ENCODE data around the gene PLA2G3.

GRCh38 chr22:31119026-31119717 lies 21.1 kb downstream of the PLA2G3 start:
- no peak for TF ChIP-seq REST (IDR thresholded peaks at IDR 0.05)
- no peak for TF ChIP-seq POLR2A (IDR thresholded peaks at IDR 0.05; ENCODE audit: low read length)
- TF ChIP-seq EHMT2 (IDR thresholded peaks at IDR 0.05; ENCODE audit: low read depth): no peak
- no peak for TF ChIP-seq CTCF (IDR thresholded peaks at IDR 0.05)
- TF ChIP-seq POLR2AphosphoS2 (conservative IDR thresholded peaks at IDR 0.05; ENCODE audit: low read length): no peak
- no peak for TF ChIP-seq RAD21 (conservative IDR thresholded peaks at IDR 0.05 in 1 of 2, IDR thresholded peaks at IDR 0.05 in 1 of 2)
- TF ChIP-seq CEBPB (IDR thresholded peaks at IDR 0.05): no peak

Data from A549 (cell line).